H1 (cell line): Measurements from ENCODE around the gene UNC5B. TPM values are rescaled to one million over a fixed set of nuclear protein-coding genes. Genes with fewer than 3 reads are reported as not detected.

Experiments used
- CTCF ChIA-PET: fragments of 300-600 bp; sonication (Branson Sonifier 250); formaldehyde crosslinking; loops from one replicate; lab custom pipeline; 2021; ENCODE audit not compliant: partially characterized antibody; lab: Charles Lee
- POLR2A ChIA-PET: fragments of 300-600 bp; sonication (Branson Sonifier 250); formaldehyde crosslinking; loops from one replicate; lab custom pipeline; 2021; ENCODE audit warnings: inconsistent platforms; ENCODE audit not compliant: partially characterized antibody; lab: Charles Lee
- DNase-seq, 2 experiments: peaks; one replicate each; pipeline versions ENCODE4 v3.0.0 to v3.0.0-alpha.2; 2010 to 2022; ENCODE audit warnings: low spot score in 2 of 2, low read depth in 1 of 2, mixed read lengths in 1 of 2
- FAIRE-seq: peaks from 2 replicates; lab custom pipeline; 2011; peaks lifted over from hg19 to GRCh38; lab: Jason Lieb, UNC
- H2AFZ ChIP-seq: 2 replicates; pipeline ENCODE4 v1.8.1; 2012; ENCODE audit warnings: low read length, inconsistent platforms
- H2AK5ac ChIP-seq: 2 replicates; pipeline ENCODE4 v1.6.1; 2013; ENCODE audit warnings: low read depth, low read length
- H2BK120ac ChIP-seq: replicated peaks from 2 replicates; pipeline ENCODE3; 2013; ENCODE audit warnings: low read depth, low read length, inconsistent platforms
- H2BK12ac ChIP-seq: 2 replicates; pipeline ENCODE4 v1.6.1; 2013; ENCODE audit warnings: low read depth, low read length
- H2BK15ac ChIP-seq: 2 replicates; pipeline ENCODE4 v1.6.1; 2013; ENCODE audit warnings: low read length
- H2BK20ac ChIP-seq: 2 replicates; pipeline ENCODE4 v1.6.1; 2013; ENCODE audit warnings: low read length
- H2BK5ac ChIP-seq: 2 replicates; pipeline ENCODE4 v1.6.1; 2013; ENCODE audit warnings: low read depth, low read length
- H3K14ac ChIP-seq: 2 replicates; pipeline ENCODE4 v1.6.1; 2013; ENCODE audit warnings: inconsistent platforms; ENCODE audit not compliant: insufficient read length
- H3K18ac ChIP-seq: 2 replicates; pipeline ENCODE4 v1.6.1; 2013; ENCODE audit warnings: low read length; ENCODE audit errors: extremely low read depth
- H3K23ac ChIP-seq: 2 replicates; pipeline ENCODE4 v1.6.1; 2013; ENCODE audit warnings: inconsistent platforms; ENCODE audit not compliant: insufficient read length
- H3K23me2 ChIP-seq: 2 replicates; pipeline ENCODE4 v1.6.1; 2013; ENCODE audit warnings: low read depth, low read length
- H3K27ac ChIP-seq: 2 replicates; pipeline ENCODE4 v1.6.1; 2011; ENCODE audit warnings: low read depth, low read length, inconsistent platforms
- H3K27me3 ChIP-seq, 4 experiments: replicated peaks in 1 of 4; 1 replicate in 1 of 4; 2 replicates in 3 of 4; pipeline versions ENCODE4 v1.6.1 to v1.8.1; 2011 to 2013; ENCODE audit warnings: low read length in 3 of 4, mild to moderate bottlenecking in 3 of 4, inconsistent platforms in 2 of 4, mixed read lengths in 2 of 4, moderate library complexity in 1 of 4; ENCODE audit not compliant: control insufficient read depth in 3 of 4, insufficient read depth in 3 of 4; ENCODE audit errors: extremely low read depth in 1 of 4
- H3K36me3 ChIP-seq, 4 experiments: 2 replicates each; pipeline versions ENCODE4 v1.6.1 to v1.8.1; 2011 to 2013; ENCODE audit warnings: mild to moderate bottlenecking in 4 of 4, low read length in 3 of 4, moderate library complexity in 2 of 4, control low read depth in 1 of 4, inconsistent platforms in 1 of 4; ENCODE audit not compliant: insufficient read depth in 4 of 4, control insufficient read depth in 2 of 4
- H3K4ac ChIP-seq: replicated peaks from 2 replicates; pipeline ENCODE3; 2013; ENCODE audit warnings: low read length, low read depth, mixed read lengths, inconsistent platforms; ENCODE audit not compliant: insufficient read length
- H3K4me1 ChIP-seq, 4 experiments: replicated peaks in 1 of 4; 1 replicate in 1 of 4; 2 replicates in 3 of 4; pipeline versions ENCODE4 v1.6.1 to v1.8.1; 2011 to 2013; ENCODE audit warnings: low read length in 3 of 4, inconsistent platforms in 2 of 4, mixed read lengths in 1 of 4; ENCODE audit not compliant: insufficient read depth in 4 of 4, control insufficient read depth in 3 of 4
- H3K4me2 ChIP-seq, 2 experiments: 2 replicates each; pipeline versions ENCODE4 v1.6.1 to v1.8.1; 2011 to 2013; ENCODE audit warnings: low read depth in 2 of 2, low read length in 2 of 2, control low read depth in 1 of 2, inconsistent platforms in 1 of 2, mild to moderate bottlenecking in 1 of 2; ENCODE audit not compliant: insufficient read depth in 1 of 2
- H3K4me3 ChIP-seq, 4 experiments: fragments of 200-600, 300-600 bp in 1 of 4; sonication (generic), shearing (Covaris generic), sonication (Bioruptor Twin) in 1 of 4; 2 replicates each; pipeline versions ENCODE4 v1.5.1 to v1.8.1; 2011 to 2016; ENCODE audit warnings: low read length in 4 of 4, low read depth in 3 of 4, control low read depth in 2 of 4, inconsistent platforms in 2 of 4, mild to moderate bottlenecking in 2 of 4, mixed read lengths in 1 of 4, moderate library complexity in 1 of 4; ENCODE audit not compliant: insufficient read depth in 2 of 4; ENCODE audit errors: extremely low read depth in 1 of 4
- H3K56ac ChIP-seq: replicated peaks from 2 replicates; pipeline ENCODE3; 2013; ENCODE audit warnings: low read depth, mild to moderate bottlenecking, mixed read lengths, low read length, inconsistent platforms; ENCODE audit not compliant: insufficient read length
- H3K79me1 ChIP-seq: 2 replicates; pipeline ENCODE4 v1.6.1; 2013; ENCODE audit warnings: low read depth, low read length, control low read depth
- H3K79me2 ChIP-seq, 2 experiments: 2 replicates each; pipeline versions ENCODE4 v1.6.1 to v1.8.1; 2012 to 2013; ENCODE audit warnings: low read length in 2 of 2, mild to moderate bottlenecking in 2 of 2, inconsistent platforms in 1 of 2; ENCODE audit not compliant: insufficient read depth in 2 of 2, control insufficient read depth in 1 of 2
- H3K9ac ChIP-seq, 4 experiments: replicated peaks in 1 of 4; 1 replicate in 1 of 4; 2 replicates in 3 of 4; pipeline versions ENCODE4 v1.6.1 to v1.8.1; 2011 to 2013; ENCODE audit warnings: low read depth in 3 of 4, low read length in 3 of 4, control low read depth in 2 of 4, mild to moderate bottlenecking in 2 of 4, moderate library complexity in 2 of 4, inconsistent platforms in 1 of 4; ENCODE audit errors: extremely low read depth in 1 of 4
- H3K9me3 ChIP-seq, 2 experiments: 2 replicates each; pipeline versions ENCODE4 v1.6.1 to v1.8.1; 2012 to 2013; ENCODE audit warnings: mild to moderate bottlenecking in 2 of 2, moderate library complexity in 2 of 2, control low read depth in 1 of 2, inconsistent platforms in 1 of 2, low read depth in 1 of 2, low read length in 1 of 2, mixed read lengths in 1 of 2; ENCODE audit not compliant: insufficient read depth in 2 of 2
- H4K20me1 ChIP-seq, 2 experiments: replicated peaks in 1 of 2; 2 replicates each; pipeline versions ENCODE3 to v1.8.1; 2011 to 2013; ENCODE audit warnings: inconsistent platforms in 2 of 2, low read length in 2 of 2, mild to moderate bottlenecking in 1 of 2; ENCODE audit not compliant: insufficient read depth in 2 of 2, control insufficient read depth in 1 of 2
- H4K5ac ChIP-seq: 2 replicates; pipeline ENCODE4 v1.6.1; 2013; ENCODE audit warnings: low read length, low read depth, mixed read lengths, inconsistent platforms; ENCODE audit not compliant: insufficient read length
- H4K8ac ChIP-seq: 2 replicates; pipeline ENCODE4 v1.8.0; 2013; ENCODE audit warnings: mild to moderate bottlenecking, moderate library complexity, low read length, inconsistent platforms; ENCODE audit not compliant: insufficient read depth; ENCODE audit errors: extremely low read depth
- H4K91ac ChIP-seq: replicated peaks from 2 replicates; pipeline ENCODE3; 2013; ENCODE audit warnings: low read length, mixed read lengths, inconsistent platforms; ENCODE audit not compliant: insufficient read length
- HDAC2 ChIP-seq, 2 experiments: fragments of 300-600 bp in 1 of 2; sonication (generic) in 1 of 2; IDR thresholded peaks; 2 replicates each; pipeline ENCODE4 v1.6.1; 2011 to 2012; ENCODE audit warnings: low read depth in 2 of 2, low read length in 2 of 2, mild to moderate bottlenecking in 2 of 2, moderate library complexity in 2 of 2, borderline replicate concordance in 1 of 2, inconsistent platforms in 1 of 2
- POLR2AphosphoS5 ChIP-seq: IDR thresholded peaks from 2 replicates; pipeline ENCODE4 v1.6.1; 2011; ENCODE audit warnings: low read depth, low read length
- SAP30 ChIP-seq: fragments of 300-600 bp; sonication (generic); IDR thresholded peaks from 2 replicates; pipeline ENCODE4 v1.7.1; 2012; ENCODE audit warnings: low read length, moderate library complexity, mild to moderate bottlenecking, inconsistent platforms; ENCODE audit not compliant: insufficient read depth, insufficient replicate concordance
- SIN3A ChIP-seq, 2 experiments: IDR thresholded peaks in 1 of 2; conservative IDR thresholded peaks in 1 of 2; 2 replicates each; pipeline ENCODE4 v1.6.1; 2011 to 2012; ENCODE audit warnings: low read length in 2 of 2, improper control_type of control experiment in 1 of 2, low read depth in 1 of 2, mild to moderate bottlenecking in 1 of 2
- SIRT6 ChIP-seq: IDR thresholded peaks from one replicate; pipeline ENCODE4 v1.7.1; 2012; ENCODE audit warnings: low read length, inconsistent platforms
- TBP ChIP-seq: IDR thresholded peaks from 2 replicates; pipeline ENCODE4 v1.6.1; 2011; ENCODE audit warnings: low read depth, low read length, improper control_type of control experiment
- WGBS, 2 experiments: shearing (Covaris generic) in 1 of 2; methylation state at CpG; one replicate each; pipeline versions ENCODE4 v1.1.6 to v1.1.7; 2013 to 2015; ENCODE audit warnings: low lambda C conversion rate in 2 of 2, mixed read lengths in 2 of 2, inconsistent platforms in 1 of 2, low coverage in 1 of 2, missing lambda C conversion rate in 1 of 2; ENCODE audit not compliant: insufficient replicate concordance in 2 of 2, insufficient coverage in 1 of 2, insufficient read length in 1 of 2; ENCODE audit errors: extremely low coverage in 1 of 2, missing lambda C conversion rate in 1 of 2; 5-methylcytosine and 5-hydroxymethylcytosine counted together
- polyA plus RNA-seq, 7 experiments: library from polyadenylated mRNA; depleted of rRNA in 3 of 7; stranded (reverse) in 5 of 7; unstranded in 2 of 7; fragments of >200 nt in 5 of 7; fragments of 200-250 nt in 2 of 7; gene quantifications; 1 replicate in 5 of 7; 2 replicates in 1 of 7; 4 replicates in 1 of 7; pipeline versions ENCODE4 v1.2.1 to v1.2.3, GENCODE V29; 2011 to 2013; ENCODE audit warnings: missing spikeins in 2 of 7, mixed read lengths in 2 of 7
- total RNA-seq: library from RNA; stranded (reverse); fragmentation: NEBNext Ultra II Directional; extraction: Animal tissue kit (Norgen Biotek cat#: 25700); gene quantifications from 2 replicates; pipeline ENCODE4 v1.2.1, GENCODE V29; 2021
- TF ChIP-seq, protein P1 (sequence below): IDR thresholded peaks from 2 replicates; pipeline ENCODE4 v1.6.1; 2011; ENCODE audit warnings: low read length, improper control_type of control experiment

UNC5B gene
- total and polyA plus RNA-seq, 2 of the 8 experiments (the other 6 are each of a cell fraction or from before 2014, with no cell fraction given) = 27.9 to 31.8 TPM

DNA sequence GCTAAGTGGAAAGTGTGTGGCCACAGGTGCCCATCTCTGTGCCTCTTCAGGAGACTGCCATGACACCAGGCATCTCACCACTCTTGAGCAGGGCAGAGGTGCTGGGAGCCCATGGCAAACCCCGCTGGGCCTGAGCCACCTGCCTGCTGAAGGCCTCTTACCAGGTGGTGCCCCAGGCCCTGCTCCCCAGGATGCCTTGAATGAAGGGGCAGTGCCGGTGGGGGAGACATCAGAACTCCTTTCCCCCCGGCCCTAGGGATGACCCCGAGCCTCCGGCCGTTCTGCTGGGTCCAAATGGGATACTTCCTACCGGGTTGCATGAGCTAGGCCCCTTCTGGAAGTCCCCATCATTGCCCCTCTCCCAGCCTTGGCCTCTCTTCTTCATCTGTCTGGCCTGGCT lies 37.6 kb downstream of the UNC5B start:
- H2AFZ ChIP-seq = no peak overlapping the region
- H3K79me2 ChIP-seq = peaks cover 0 to 3% of the 10 kb centered on the region in 2 experiments; a peak in 1 of 4 replicates
- H2BK12ac ChIP-seq = no peak overlapping the region
- peaks cover 6% of the 10 kb centered on the region for H3K79me1 ChIP-seq
- H4K8ac ChIP-seq = no peak overlapping the region
- H3K4me1 ChIP-seq = peaks cover 13 to 27% (median 19%) of the 10 kb centered on the region in 4 experiments
- no peak for FAIRE-seq
- CTCF ChIA-PET = interaction anchor here (0.7 to 2.5 kb wide), 6 partner anchors 9 to 325 kb away, joined by 3 to 21 read pairs (median 4); no protein-coding TSS in a partner anchor
- no peak overlapping the region for H3K23ac ChIP-seq
- 85% methylated on average over 7 of the region's 7 CpGs; no CpG with 5 or more reads in 1 of the 2 experiments for WGBS, 2 experiments
- TF ChIP-seq SIN3A (conservative IDR thresholded peaks at IDR 0.05 in 1 of 2, IDR thresholded peaks at IDR 0.05 in 1 of 2; ENCODE audit: low read depth in 1 of 2, low read length in 2 of 2) (no peak), SAP30 (no peak), HDAC2 (IDR thresholded peaks at IDR 0.05; ENCODE audit: borderline replicate concordance in 1 of 2, low read depth in 2 of 2, low read length in 2 of 2) (no peak), POLR2AphosphoS5 (no peak), TBP (no peak), SIRT6 (no peak)
- TF ChIP-seq, protein P1, sequence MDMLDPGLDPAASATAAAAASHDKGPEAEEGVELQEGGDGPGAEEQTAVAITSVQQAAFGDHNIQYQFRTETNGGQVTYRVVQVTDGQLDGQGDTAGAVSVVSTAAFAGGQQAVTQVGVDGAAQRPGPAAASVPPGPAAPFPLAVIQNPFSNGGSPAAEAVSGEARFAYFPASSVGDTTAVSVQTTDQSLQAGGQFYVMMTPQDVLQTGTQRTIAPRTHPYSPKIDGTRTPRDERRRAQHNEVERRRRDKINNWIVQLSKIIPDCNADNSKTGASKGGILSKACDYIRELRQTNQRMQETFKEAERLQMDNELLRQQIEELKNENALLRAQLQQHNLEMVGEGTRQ = no peak
- H3K23me2 ChIP-seq = no peaks in the 10 kb centered on the region
- no peak overlapping the region for H2BK120ac ChIP-seq
- H2BK15ac ChIP-seq = no peak overlapping the region
- H2BK5ac ChIP-seq = no peak overlapping the region
- H3K9ac ChIP-seq = no peak overlapping the region
- no peaks in the 10 kb centered on the region for H3K36me3 ChIP-seq
- no peak overlapping the region for H3K14ac ChIP-seq
- H4K5ac ChIP-seq = no peak overlapping the region
- H4K91ac ChIP-seq = no peak overlapping the region
- H2BK20ac ChIP-seq = no peak overlapping the region
- H3K9me3 ChIP-seq = no peaks in the 10 kb centered on the region
- H3K27ac ChIP-seq = no peak overlapping the region
- POLR2A ChIA-PET = interaction anchor here (1.3 kb wide), 1 partner anchor 9 kb away, joined by 4 read pairs; no protein-coding TSS in a partner anchor
- H3K27me3 ChIP-seq = no peaks in the 10 kb centered on the region
- H4K20me1 ChIP-seq = peaks cover 4 to 10% of the 10 kb centered on the region in 2 experiments
- no peak overlapping the region for H3K56ac ChIP-seq
- no peak for DNase-seq
- H3K18ac ChIP-seq = no peak overlapping the region
- H3K4ac ChIP-seq = no peak overlapping the region
- no peak overlapping the region for H3K4me2 ChIP-seq
- H2AK5ac ChIP-seq = no peak overlapping the region
- H3K4me3 ChIP-seq = no peak overlapping the region
